K562 (cell line): ENCODE results near the gene SERF2. TPM values are rescaled to one million over a fixed set of nuclear protein-coding genes. Genes with fewer than 3 reads are reported as not detected.

ENCODE experiments used
- ARID3B ChIP-seq: fragments of 250-450 bp; sonication (Bioruptor Pico); IDR thresholded peaks from 2 replicates; pipeline ENCODE4 v1.4.0; 2020; ENCODE audit warnings: borderline replicate concordance
- ATF1 ChIP-seq, 2 experiments: fragments of 450-650 bp in 1 of 2; IDR thresholded peaks; 2 replicates each; pipeline ENCODE4 v1.6.1; 2016; ENCODE audit warnings: missing compliant biosample characterization in 1 of 2, missing genetic modification characterization in 1 of 2
- ATF6 ChIP-seq: sonication (generic); formaldehyde crosslinking; IDR thresholded peaks from 2 replicates; pipeline ENCODE4 v1.4.0; 2020; ENCODE audit warnings: mild to moderate bottlenecking, missing genetic modification reagents
- BACH1 ChIP-seq: fragments of 200-800 bp; sonication (Bioruptor generic); IDR thresholded peaks from 2 replicates; pipeline ENCODE4 v1.6.1; 2016; ENCODE audit warnings: missing genetic modification characterization, missing compliant biosample characterization
- BCOR ChIP-seq: fragments of 450-650 bp; IDR thresholded peaks from 2 replicates; pipeline ENCODE4 v1.6.1; 2016
- CBX3 ChIP-seq, 2 experiments: IDR thresholded peaks; 1 replicate in 1 of 2; 2 replicates in 1 of 2; pipeline ENCODE4 v1.6.1; 2012; ENCODE audit warnings: inconsistent platforms in 2 of 2, low read length in 2 of 2, borderline replicate concordance in 1 of 2, control low read depth in 1 of 2
- KDM2B ChIP-seq: fragments of 250-450 bp; sonication (Bioruptor Pico); IDR thresholded peaks from 2 replicates; pipeline ENCODE4 v1.8.0; 2021; ENCODE audit warnings: mild to moderate bottlenecking, moderate library complexity
- MAFF ChIP-seq: IDR thresholded peaks from 2 replicates; pipeline ENCODE4 v1.6.1; 2012; ENCODE audit warnings: low read length, improper control_type of control experiment
- MLX ChIP-seq, 2 experiments: fragments of 450-650 bp in 1 of 2; sonication (generic) in 1 of 2; formaldehyde crosslinking; conservative IDR thresholded peaks; 2 replicates each; pipeline versions ENCODE4 v1.4.0 to v1.8.1; 2020 to 2022; ENCODE audit warnings: mild to moderate bottlenecking in 1 of 2, missing genetic modification reagents in 1 of 2
- MYNN ChIP-seq, 2 experiments: sonication (generic); formaldehyde crosslinking in 1 of 2; IDR thresholded peaks; 2 replicates each; pipeline versions ENCODE4 v1.5.0 to v1.6.1; 2016 to 2020; ENCODE audit warnings: antibody characterized with exemption in 1 of 2, missing genetic modification reagents in 1 of 2
- NCOA1 ChIP-seq: fragments of 450-650 bp; IDR thresholded peaks from 2 replicates; pipeline ENCODE4 v1.6.1; 2016; ENCODE audit warnings: low read depth
- NELFE ChIP-seq: IDR thresholded peaks from 2 replicates; pipeline ENCODE4 v1.6.1; 2011; ENCODE audit warnings: mild to moderate bottlenecking; ENCODE audit not compliant: insufficient read depth, insufficient read length
- NR2F6 ChIP-seq: fragments of 450-650 bp; formaldehyde crosslinking; IDR thresholded peaks from 2 replicates; pipeline ENCODE4 v1.4.0; 2020; ENCODE audit warnings: mild to moderate bottlenecking
- RHOXF2B ChIP-seq: fragments of 250-450 bp; sonication (Bioruptor Pico); conservative IDR thresholded peaks from 2 replicates; pipeline ENCODE4 v1.5.1; 2021
- SAFB2 ChIP-seq: fragments of 200-400 bp; formaldehyde crosslinking; IDR thresholded peaks from 2 replicates; pipeline ENCODE4 v1.6.1; 2018; ENCODE audit warnings: borderline replicate concordance, low read length, low read depth, moderate library complexity; ENCODE audit not compliant: severe bottlenecking
- SMAD2 ChIP-seq: fragments of 150-350 bp; IDR thresholded peaks from 2 replicates; pipeline ENCODE4 v1.6.1; 2014; ENCODE audit warnings: low read depth, mild to moderate bottlenecking, low read length
- TFAM ChIP-seq: fragments of 250-450 bp; sonication (Bioruptor Pico); conservative IDR thresholded peaks from 2 replicates; pipeline ENCODE4 v1.5.0; 2021; ENCODE audit warnings: mild to moderate bottlenecking, moderate library complexity
- XRCC3 ChIP-seq: fragments of 450-650 bp; IDR thresholded peaks from 2 replicates; pipeline ENCODE4 v1.6.1; 2017; ENCODE audit warnings: mild to moderate bottlenecking, moderate library complexity
- ZEB2 ChIP-seq: fragments of 450-650 bp; IDR thresholded peaks from 2 replicates; pipeline ENCODE4 v1.6.1; 2016
- ZNF146 ChIP-seq: IDR thresholded peaks from one replicate; pipeline ENCODE4 v1.6.1; 2018; ENCODE audit warnings: missing compliant biosample characterization; ENCODE audit not compliant: unreplicated experiment
- ZNF184 ChIP-seq: sonication (generic); formaldehyde crosslinking; IDR thresholded peaks from 2 replicates; pipeline ENCODE4 v1.5.0; 2020; ENCODE audit warnings: missing genetic modification reagents
- ZNF512 ChIP-seq: IDR thresholded peaks from 2 replicates; pipeline ENCODE4 v1.6.1; 2016; ENCODE audit warnings: missing genetic modification characterization, missing compliant biosample characterization
- ZNF780A ChIP-seq: fragments of 250-450 bp; sonication (Bioruptor Pico); IDR thresholded peaks from 2 replicates; pipeline ENCODE4 v1.5.0; 2021; ENCODE audit warnings: mild to moderate bottlenecking
- polyA plus RNA-seq, 8 experiments: library from polyadenylated mRNA; depleted of rRNA in 4 of 8; stranded (reverse) in 5 of 8; unstranded in 3 of 8; fragments of >200 nt; fragmentation: Nextera tagmentation in 2 of 8; fragmentation: Illumina TruSeq in 1 of 8; extraction: Ambion mirVana in 2 of 8; extraction: Trizol in 1 of 8; gene quantifications; 2 replicates each; pipeline versions ENCODE4 v1.2.1 to v1.2.3, GENCODE V29; 2011 to 2014; ENCODE audit warnings: inconsistent platforms in 1 of 8, missing spikeins in 1 of 8
- total RNA-seq, 7 experiments: library from RNA; depleted of rRNA in 6 of 7; stranded (reverse); fragments of >200 nt in 6 of 7; fragmentation: Illumina TruSeq in 2 of 7; extraction: Trizol in 2 of 7; gene quantifications; 2 replicates each; pipeline versions ENCODE4 v1.2.1 to v1.2.3, GENCODE V29; 2011 to 2021; ENCODE audit warnings: low replicate concordance in 1 of 7

Gene SERF2
- total and polyA plus RNA-seq, 9 of the 15 experiments (the other 6 are each of a cell fraction or from before 2014, with no cell fraction given): 497 to 3,360 (median 867) TPM

GRCh38 chr15:43824302-43825246 lies 32.5 kb downstream of the SERF2 start, which contains the start of gene MFAP1 (continued):
- TF ChIP-seq ATF1 (CRISPR knock-in tag; IDR thresholded peaks at IDR 0.05): no peak
- peak; percentile 96 for TF ChIP-seq ATF1 (tag; IDR thresholded peaks at IDR 0.05)
- TF ChIP-seq NELFE: no peak
- peak; percentile 24; the same call in 1 of the 2 replicates for TF ChIP-seq NCOA1
- TF ChIP-seq ZNF184 (CRISPR knock-in tag): no peak
- TF ChIP-seq ZEB2: no peak; the same call in 1 of the 2 replicates
- no peak for TF ChIP-seq TFAM (CRISPR knock-in tag)
- TF ChIP-seq XRCC3: no peak
- TF ChIP-seq BACH1 (tag): peak; percentile 41; the same call in 1 of the 2 replicates
- TF ChIP-seq ARID3B (CRISPR knock-in tag): no peak
- TF ChIP-seq MAFF: no peak
- no peak for TF ChIP-seq SAFB2
- no peak for TF ChIP-seq ZNF512 (tag)
- no peak for TF ChIP-seq MLX (CRISPR knock-in tag; conservative IDR thresholded peaks at IDR 0.05)
- TF ChIP-seq ZNF146 (CRISPR knock-in tag): no peak
- TF ChIP-seq MYNN (IDR thresholded peaks at IDR 0.05): 0 out of 2 replicates have a peak, but pooled peaks have one; percentile 32
- no peak for TF ChIP-seq MYNN (CRISPR knock-in tag; IDR thresholded peaks at IDR 0.05)
- no peak for TF ChIP-seq SMAD2
- TF ChIP-seq ATF6 (CRISPR knock-in tag): 0 out of 2 replicates have a peak, but pooled peaks have one; percentile 60
- TF ChIP-seq RHOXF2B (CRISPR knock-in tag): no peak
- TF ChIP-seq KDM2B (CRISPR knock-in tag): no peak
- no peak for TF ChIP-seq NR2F6 (CRISPR knock-in tag)
- TF ChIP-seq BCOR: peak; percentile 65
- peak in 1 of 2 experiments; percentile 94; a peak in 2 of 3 replicates for TF ChIP-seq CBX3 (IDR thresholded peaks at IDR 0.05; ENCODE audit: borderline replicate concordance in 1 of 2, low read length in 2 of 2)
- TF ChIP-seq ZNF780A (CRISPR knock-in tag): no peak
